B cell (primary cell): Measurements from ENCODE around the gene FAM111B.

ENCODE experiments used
- CTCF ChIP-seq: fragments of 200-600 bp; IDR thresholded peaks from one replicate; pipeline ENCODE4 v1.8.0; 2022; ENCODE audit warnings: antibody characterized with exemption, mild to moderate bottlenecking
- EZH2 ChIP-seq: IDR thresholded peaks from 2 replicates; pipeline ENCODE4 v1.6.1; 2012; ENCODE audit warnings: borderline replicate concordance, low read depth, mild to moderate bottlenecking, moderate library complexity, low read length; ENCODE audit not compliant: insufficient read depth, poor library complexity, severe bottlenecking

- no peak for TF ChIP-seq CTCF
- no peak for TF ChIP-seq EZH2
These were observed 38.5 kb downstream of the FAM111B start for GRCh38 chr11:59145534-59145933.
